Measurements from ENCODE around the gene RSU1. TPM values are rescaled to one million over a fixed set of nuclear protein-coding genes. Genes with fewer than 3 reads are reported as not detected.
"Not testable (repeated sequence)": the region's sequence is repeated elsewhere in the genome, so short reads cannot be mapped to it uniquely, and the experiment has no call there.

RSU1 gene
- total RNA-seq, 1 experiment from 2014 or later, result 44.5 TPM

DNA sequence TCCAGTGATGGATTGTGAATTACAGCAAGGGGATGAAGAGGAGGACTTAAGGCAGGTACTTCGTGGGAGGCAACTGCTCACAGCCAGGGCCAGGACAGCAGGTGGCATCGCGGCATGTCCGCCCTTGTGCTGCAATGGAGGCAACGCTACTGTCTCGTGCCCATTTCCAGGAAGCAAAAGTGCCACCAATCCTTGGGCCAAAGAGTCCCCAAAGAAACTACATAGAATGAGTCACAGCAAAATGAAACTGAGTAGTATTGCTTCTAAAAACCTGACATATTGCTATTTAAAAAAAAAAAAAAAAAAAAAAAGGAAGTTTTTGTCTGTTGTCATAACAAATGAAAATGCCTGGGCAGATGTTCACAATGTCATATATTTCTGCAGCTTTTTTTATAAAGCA is 46.6 kb downstream of the RSU1 start:
- H3K9me3 ChIP-seq, result no peaks in the 10 kb centered on the region
- no peaks in the 10 kb centered on the region for H3K27me3 ChIP-seq
- DNase-seq, result no peak
- H3K36me3 ChIP-seq, result no peaks in the 10 kb centered on the region
- no peak overlapping the region for H3K4me3 ChIP-seq

DNA sequence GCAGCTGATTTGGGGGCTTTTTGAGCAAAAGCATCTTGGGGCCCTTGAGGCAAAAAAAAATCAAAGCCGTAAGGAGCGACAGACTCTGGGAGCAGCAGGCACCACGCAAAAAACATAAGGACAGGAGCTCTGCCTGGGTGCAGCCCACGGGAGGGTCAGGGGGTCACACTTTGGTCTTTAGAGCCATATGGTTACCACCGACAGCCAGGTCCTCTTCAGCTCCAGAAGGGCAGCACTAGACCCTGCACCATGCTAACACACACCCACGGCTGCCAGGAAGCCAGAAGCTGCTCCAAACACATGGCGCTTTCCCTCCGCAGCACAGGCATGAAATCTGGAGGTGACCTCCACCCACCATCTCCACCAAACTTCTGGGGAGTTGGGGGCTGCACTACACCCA is 47.1 kb downstream of the RSU1 start:
- H3K9me3 ChIP-seq, result no peaks in the 10 kb centered on the region
- DNase-seq, result no peak
- H3K36me3 ChIP-seq, result no peaks in the 10 kb centered on the region
- H3K4me3 ChIP-seq, result no peak overlapping the region
- H3K27me3 ChIP-seq, result no peaks in the 10 kb centered on the region

DNA sequence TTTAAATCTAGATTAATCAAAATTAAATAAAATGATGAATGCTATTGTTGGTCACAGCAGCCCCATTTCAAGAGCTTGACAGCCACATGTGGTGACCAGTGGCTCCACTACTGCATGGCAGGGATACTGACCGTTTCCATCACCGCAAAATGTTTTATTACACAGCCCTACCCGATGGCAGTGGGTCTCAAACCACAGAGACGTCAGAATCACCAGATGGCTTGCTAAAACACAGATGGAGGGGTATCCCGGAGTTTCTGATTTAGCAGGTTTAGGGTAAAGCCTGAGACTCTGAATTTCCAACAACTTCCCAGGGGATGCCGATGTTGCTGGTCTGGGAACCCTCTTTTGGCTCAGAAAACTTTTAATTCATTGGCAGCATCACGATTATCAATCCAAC is 47.9 kb downstream of the RSU1 start:
- Histone ChIP-seq H3K36me3 (no peaks in the 10 kb centered on the region), H3K27me3 (no peaks in the 10 kb centered on the region), H3K9me3 (no peaks in the 10 kb centered on the region), H3K4me3 (no peak overlapping the region)
- no peak for DNase-seq

DNA sequence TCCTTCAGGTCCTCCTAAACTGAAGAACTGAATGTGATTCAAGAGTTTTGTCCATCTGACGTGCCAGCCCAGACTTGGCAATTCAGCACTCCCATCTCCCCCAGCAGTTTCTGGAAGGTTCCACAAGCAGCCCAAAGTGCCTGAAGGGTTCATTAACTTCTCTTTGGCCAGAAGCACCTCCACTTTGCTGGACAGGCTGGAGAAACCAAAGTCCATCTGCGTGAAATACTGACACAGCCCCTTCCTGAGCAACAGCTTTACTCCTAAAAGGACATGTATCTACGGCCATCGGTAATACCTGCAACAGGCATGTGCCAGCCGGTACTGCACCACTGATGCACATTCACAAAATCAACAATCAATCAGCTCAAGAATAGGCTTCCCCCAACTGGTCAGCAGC is 48.5 kb downstream of the RSU1 start:
- Histone ChIP-seq H3K9me3 (no peaks in the 10 kb centered on the region), H3K27me3 (no peaks in the 10 kb centered on the region), H3K4me3 (no peak overlapping the region), H3K36me3 (no peaks in the 10 kb centered on the region)
- no peak for DNase-seq

DNA sequence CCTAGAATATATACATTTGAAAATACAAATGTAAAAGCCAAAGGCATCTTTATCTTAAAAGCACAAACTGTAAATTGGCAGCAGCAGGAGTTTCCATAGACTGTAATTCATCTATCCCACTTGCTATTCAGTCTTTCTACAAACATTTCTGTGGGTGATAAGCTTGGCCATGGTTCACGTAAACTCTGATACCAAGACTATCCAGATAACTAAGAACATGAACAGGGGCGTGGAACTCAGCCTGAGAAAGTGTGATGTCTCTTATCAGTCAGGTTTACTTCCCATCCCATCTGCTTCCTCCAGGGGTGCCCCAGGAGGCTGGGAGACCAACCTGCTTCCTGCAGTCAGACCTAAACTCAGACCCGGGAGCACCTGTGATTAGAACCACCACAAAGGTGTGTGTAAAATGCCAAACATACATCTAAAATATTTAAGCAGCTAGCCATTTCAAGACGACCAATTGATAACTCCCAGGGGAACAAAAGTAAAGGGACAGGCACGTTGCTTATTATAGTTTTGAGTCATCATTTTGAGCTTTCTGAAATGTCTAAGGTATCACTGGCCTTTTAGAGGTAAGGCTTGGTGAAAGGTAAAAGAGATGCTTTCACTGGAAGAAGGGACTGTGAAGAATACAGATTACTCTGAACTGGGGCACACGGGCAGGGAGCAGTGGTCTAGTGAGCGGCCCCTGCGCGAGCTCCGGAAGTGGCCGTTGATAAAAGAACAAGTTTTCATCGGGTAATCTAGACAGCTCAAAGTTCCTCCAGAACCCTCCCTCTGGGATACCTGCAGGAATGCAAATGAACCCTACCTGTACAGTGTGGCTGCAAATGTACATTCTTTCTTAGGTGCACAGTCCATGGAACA is 51.5 kb downstream of the RSU1 start:
- no peaks in the 10 kb centered on the region for H3K27me3 ChIP-seq
- no peak for DNase-seq
- H3K4me3 ChIP-seq, result no peak overlapping the region
- H3K36me3 ChIP-seq, result no peaks in the 10 kb centered on the region; the same call in 1 of the 2 replicates
- no peaks in the 10 kb centered on the region for H3K9me3 ChIP-seq

DNA sequence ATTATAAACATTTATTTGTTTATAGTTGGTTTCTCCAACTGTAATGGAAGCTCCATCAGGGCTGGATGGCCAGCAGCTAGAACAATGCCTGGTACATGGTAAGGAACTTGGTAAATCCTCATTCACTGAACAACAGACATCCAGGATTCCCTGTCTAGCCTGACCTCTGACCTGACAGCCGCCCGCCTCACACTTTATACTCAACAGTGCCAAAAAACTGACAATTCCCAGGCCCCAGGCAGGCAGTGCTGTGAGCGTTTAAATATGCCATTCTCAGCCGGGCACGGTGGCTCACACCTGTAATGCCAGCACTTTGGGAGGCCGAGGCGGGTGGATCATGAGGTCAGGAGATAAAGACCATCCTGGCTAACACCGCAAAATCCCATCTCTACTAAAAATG is 55.9 kb downstream of the RSU1 start:
- Histone ChIP-seq H3K9me3 (no peaks in the 10 kb centered on the region), H3K27me3 (no peaks in the 10 kb centered on the region), H3K36me3 (no peaks in the 10 kb centered on the region; the same call in 1 of the 2 replicates), H3K4me3 (no peak overlapping the region)
- DNase-seq, result no peak

DNA sequence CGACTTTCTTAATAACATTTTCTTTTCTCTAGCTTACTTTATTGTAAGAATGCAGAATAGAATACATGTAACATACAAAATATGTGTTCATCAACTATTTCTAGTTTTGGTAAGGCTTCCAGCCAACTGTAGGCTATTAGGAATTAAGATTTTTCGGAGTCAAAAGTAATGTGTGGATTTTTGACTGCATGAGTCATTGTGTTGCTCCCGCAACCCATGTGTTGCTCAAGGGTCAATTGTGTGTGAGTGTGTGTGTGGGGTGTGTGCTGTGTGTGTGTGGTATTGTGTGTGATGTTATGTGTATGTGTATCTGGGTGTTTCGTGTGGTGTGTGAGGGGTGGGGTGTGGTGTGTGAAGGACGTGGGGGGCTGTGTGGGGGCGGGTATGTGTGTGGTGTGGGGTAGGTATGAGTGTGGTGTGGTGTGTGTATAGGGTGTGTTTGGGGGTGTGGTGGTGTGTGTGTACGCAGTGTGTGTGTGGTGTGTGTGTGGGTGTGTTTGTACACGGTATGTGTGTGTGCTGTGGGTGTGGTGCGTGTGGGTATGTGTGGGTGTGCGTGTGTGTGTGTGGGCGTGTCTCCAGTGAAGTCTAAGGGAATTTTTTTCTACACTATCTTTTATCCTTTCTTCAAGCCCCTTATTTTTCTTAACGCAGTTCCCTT is 60.5 kb downstream of the RSU1 start:
- no peaks in the 10 kb centered on the region for H3K27me3 ChIP-seq
- no peak for DNase-seq
- no peaks in the 10 kb centered on the region; the same call in 1 of the 2 replicates for H3K36me3 ChIP-seq
- H3K9me3 ChIP-seq, result no peaks in the 10 kb centered on the region
- no peak overlapping the region for H3K4me3 ChIP-seq

DNA sequence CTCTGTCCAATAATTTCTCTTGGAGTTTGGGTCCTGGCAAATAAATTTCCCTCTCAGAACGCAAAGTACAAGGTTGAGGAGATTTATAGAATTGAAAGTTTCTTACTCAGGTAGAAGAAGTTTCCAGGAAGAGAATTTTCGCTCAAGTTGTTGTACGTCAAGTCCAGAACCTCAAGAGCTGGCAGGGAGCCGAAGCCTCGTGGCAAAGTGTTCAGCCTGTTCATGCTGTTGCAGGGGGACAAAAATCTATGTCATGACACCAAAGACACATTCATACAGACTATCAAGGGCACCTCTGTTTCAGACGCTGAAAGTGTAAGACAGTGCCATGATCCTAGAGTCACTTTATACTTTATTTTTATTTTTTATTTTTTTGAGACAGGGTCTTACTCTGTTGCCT is 62.5 kb downstream of the RSU1 start:
- Histone ChIP-seq H3K9me3 (no peaks in the 10 kb centered on the region), H3K4me3 (no peak overlapping the region), H3K36me3 (peaks cover 2% of the 10 kb centered on the region), H3K27me3 (no peaks in the 10 kb centered on the region)
- DNase-seq, result no peak

DNA sequence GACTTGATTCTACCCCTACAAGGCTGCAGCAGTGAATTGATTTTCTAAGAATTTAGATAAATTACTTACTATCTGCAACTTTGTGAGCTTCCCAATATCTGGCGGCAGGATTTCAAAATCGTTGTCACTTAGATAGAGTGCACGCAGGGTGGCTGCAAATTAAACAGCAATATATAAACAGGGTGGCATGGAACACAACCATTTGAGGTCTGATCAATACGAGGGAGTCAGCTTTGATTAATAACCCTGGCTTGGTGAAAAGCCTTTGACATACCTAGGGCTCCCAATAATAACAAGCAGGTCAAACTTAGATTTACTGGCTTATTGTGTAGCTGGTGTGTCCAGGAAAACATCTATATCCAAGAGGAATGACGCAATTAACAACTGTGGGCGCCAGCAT is 64.4 kb downstream of the RSU1 start:
- not testable (repeated sequence) for H3K36me3 ChIP-seq, H3K4me3 ChIP-seq, H3K27me3 ChIP-seq, DNase-seq, H3K9me3 ChIP-seq

DNA sequence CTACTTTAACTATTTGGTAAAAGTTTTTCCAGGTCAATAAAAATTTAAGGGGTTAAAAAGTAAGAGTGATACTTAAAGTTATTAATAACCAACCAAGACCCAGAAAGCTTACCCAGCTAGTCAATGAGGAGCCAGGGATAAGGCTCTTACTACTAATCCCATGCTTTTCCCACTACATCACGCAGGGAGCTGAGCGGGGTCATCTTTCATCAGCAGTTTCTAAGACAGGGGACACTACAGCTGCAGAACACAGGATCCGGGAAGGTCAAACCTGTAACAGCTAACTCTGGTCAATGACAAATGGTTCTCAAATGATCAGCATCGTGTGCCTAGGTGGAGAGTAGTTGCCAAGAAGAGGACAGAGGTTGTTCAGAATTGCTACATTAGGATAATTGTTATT is 65.1 kb downstream of the RSU1 start:
- Histone ChIP-seq H3K4me3 (no peak overlapping the region), H3K27me3 (no peaks in the 10 kb centered on the region), H3K9me3 (no peaks in the 10 kb centered on the region), H3K36me3 (peaks cover 2% of the 10 kb centered on the region)
- no peak for DNase-seq

DNA sequence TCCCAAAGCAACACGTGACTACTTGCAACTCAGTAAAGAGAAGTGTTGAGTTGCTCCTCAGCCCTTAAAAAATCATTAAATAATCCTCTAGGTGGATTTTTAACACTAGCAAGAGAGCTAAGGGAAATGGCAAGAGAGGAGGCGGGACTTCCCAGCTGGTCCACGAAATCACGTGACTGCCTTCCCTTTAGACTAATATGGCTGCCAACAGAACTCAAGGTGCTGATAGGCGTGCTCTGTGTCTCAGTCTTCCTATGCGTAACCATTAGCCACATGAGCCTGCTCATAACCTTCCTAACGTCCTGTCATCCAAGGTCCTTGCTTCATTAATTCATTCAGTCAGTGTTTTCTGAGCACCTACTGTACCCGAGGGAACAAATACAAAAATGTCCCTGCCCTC is 66.0 kb downstream of the RSU1 start:
- Histone ChIP-seq H3K4me3 (no peak overlapping the region), H3K27me3 (no peaks in the 10 kb centered on the region)
- no peak for DNase-seq

DNA sequence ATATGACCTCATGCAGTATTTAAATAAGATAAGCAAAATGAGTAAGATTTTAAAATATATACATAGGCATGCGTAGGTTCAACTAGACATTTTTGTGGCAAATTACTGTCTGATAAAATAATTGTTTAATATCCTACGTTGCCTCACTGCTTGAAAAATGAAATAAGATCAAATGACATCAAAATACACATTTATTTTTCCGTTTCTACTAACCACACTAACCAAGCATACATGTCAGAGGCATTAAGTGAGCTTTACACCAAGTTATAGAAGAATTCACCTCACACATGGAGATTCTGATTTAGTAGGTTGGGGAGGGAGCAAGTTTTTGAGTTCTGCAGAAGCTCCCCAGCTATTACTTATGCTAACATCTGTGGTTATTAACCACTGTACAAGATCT is 66.8 kb downstream of the RSU1 start:
- H3K9me3 ChIP-seq, result no peaks in the 10 kb centered on the region
- peaks cover 2% of the 10 kb centered on the region; the same call in 1 of the 2 replicates for H3K36me3 ChIP-seq
- no peak overlapping the region for H3K4me3 ChIP-seq
- no peaks in the 10 kb centered on the region for H3K27me3 ChIP-seq
- no peak for DNase-seq

More for the DNA sequence above, 66.0 kb downstream of the RSU1 start:
- Histone ChIP-seq H3K9me3 (no peaks in the 10 kb centered on the region), H3K36me3 (peaks cover 2% of the 10 kb centered on the region)

DNA sequence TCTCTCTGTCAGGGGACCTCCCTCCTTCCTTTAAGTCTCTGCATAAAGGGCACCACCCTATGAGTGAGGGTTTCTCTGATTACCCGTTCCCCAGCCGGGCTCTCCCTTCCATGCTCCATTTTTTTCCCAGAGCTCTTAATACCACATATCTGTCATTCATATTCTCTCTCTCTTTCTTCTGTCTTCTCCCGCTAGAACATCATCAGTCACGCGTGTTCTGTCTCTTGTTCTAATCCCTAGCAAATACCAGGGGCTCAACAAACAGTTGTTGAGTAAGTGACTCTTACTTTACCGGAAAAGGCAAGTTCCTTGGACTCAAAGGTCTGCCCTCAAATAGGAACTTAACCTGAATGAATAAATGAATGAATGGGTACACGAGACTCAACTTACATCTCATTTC is 68.5 kb downstream of the RSU1 start:
- H3K4me3 ChIP-seq, result no peak overlapping the region
- DNase-seq, result no peak
- peaks cover 2% of the 10 kb centered on the region for H3K36me3 ChIP-seq
- H3K9me3 ChIP-seq, result no peaks in the 10 kb centered on the region
- H3K27me3 ChIP-seq, result no peaks in the 10 kb centered on the region

DNA sequence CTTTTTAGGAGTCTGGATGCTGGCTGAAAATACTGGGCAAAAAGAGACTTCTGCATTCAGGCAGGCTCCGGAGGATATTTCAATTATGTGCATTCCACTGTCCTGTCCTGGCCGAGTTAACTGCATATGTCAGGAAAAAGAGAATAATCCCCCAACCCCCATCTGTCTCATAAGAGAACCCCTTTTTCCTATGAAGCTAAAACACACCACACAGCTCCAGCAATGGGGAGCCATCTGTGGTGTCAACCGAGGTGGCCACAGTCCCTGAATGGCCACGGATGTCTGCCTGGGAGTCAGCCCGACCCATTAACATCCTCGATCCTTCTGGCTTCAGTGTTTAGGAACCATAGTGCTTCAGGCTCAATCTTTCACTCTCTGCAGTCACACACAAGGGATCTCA is 70.4 kb downstream of the RSU1 start:
- peaks cover 2% of the 10 kb centered on the region for H3K36me3 ChIP-seq
- H3K27me3 ChIP-seq, result no peaks in the 10 kb centered on the region
- no peak overlapping the region for H3K4me3 ChIP-seq
- no peaks in the 10 kb centered on the region for H3K9me3 ChIP-seq
- DNase-seq, result no peak

DNA sequence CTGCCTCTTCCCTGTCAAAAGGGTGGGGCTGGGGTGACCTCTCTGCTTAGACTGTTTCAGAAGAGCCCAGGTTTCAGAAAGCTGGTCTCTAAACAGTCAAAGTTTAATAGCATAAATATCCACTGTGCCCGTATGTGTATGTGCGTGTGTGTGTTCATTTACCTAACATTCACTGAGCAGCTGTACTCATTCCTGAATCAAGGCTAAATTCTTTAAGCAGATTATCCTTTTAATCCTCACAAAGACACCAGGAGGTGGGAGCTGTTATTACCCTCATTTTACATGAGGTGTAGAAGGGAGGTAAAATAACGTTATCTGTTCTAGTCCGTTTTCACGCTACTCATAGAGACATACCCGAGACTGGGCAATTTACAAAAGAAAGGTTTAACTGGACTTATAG is 72.2 kb downstream of the RSU1 start:
- Histone ChIP-seq H3K9me3 (no peaks in the 10 kb centered on the region), H3K4me3 (no peak overlapping the region), H3K36me3 (peaks cover 2% of the 10 kb centered on the region; the same call in 1 of the 2 replicates), H3K27me3 (no peaks in the 10 kb centered on the region)
- DNase-seq, result no peak

DNA sequence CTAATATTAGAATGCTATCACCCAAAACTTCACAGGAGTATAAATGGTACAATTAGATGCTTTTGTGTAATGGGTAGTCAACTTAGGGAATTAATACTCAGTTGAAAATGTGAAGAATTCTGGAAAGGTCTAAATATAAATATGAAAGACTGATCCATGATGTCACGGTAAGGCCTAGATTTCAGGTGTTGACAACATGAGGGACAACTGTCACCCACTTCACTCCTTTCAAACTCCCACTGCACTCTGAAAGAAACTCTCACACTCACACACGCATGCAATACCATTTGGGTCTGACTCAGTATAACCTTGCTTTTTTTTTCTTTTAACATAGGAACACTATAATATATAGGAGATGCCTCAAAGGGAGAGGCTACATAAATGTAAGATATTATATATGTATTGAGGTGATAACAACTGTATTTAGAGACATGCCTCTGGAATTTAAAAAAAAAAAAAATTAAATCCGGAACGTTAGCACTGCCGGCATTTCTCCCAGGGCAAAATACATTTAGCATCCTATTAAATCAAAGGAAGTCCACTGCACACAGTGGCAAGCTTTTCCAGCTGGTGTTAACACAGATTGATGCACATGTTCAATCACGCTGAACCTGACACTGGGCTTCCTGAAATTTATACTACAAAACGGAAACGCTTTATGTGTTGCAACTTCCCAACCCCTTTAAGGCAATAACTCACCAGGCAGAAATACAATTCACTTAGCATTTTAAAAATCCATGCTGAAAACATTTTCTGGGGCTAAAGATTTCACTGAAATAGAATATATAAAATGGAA is 74.9 kb downstream of the RSU1 start:
- Histone ChIP-seq H3K36me3 (peaks cover 9% of the 10 kb centered on the region), H3K9me3 (no peaks in the 10 kb centered on the region), H3K27me3 (no peaks in the 10 kb centered on the region), H3K4me3 (no peak overlapping the region)
- no peak for DNase-seq

DNA sequence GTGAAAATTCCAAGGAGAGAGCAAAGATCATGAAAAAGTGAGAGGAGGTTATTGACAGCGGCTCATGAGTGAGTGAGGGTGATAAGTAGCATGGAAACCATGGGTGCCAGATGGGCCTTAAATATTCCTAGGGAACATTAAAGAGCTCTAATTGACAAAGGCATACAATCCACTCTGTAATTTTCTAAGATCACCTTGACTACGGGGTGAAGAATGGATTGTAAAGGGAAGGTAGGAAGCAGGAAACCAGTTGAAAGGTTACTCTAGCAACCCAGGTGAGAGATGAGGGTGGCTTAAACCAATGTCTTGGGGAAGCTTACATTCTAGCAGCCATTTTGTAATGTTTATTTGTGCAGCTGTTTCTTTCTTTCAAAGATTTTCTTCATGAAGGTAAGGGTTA is 75.7 kb downstream of the RSU1 start:
- no peaks in the 10 kb centered on the region for H3K9me3 ChIP-seq
- H3K36me3 ChIP-seq, result peaks cover 9% of the 10 kb centered on the region
- no peak for DNase-seq
- no peak overlapping the region for H3K4me3 ChIP-seq
- no peaks in the 10 kb centered on the region for H3K27me3 ChIP-seq
